HG03097 (cell line): Measurements from ENCODE around the gene OLIG1.

Source experiments
- ATAC-seq: cut with Tn5 transposase; IDR thresholded peaks from one replicate; pipeline ENCODE4 v1.9.1; 2021; ENCODE audit not compliant: unreplicated experiment, low FRiP score

OLIG1 gene

DNA sequence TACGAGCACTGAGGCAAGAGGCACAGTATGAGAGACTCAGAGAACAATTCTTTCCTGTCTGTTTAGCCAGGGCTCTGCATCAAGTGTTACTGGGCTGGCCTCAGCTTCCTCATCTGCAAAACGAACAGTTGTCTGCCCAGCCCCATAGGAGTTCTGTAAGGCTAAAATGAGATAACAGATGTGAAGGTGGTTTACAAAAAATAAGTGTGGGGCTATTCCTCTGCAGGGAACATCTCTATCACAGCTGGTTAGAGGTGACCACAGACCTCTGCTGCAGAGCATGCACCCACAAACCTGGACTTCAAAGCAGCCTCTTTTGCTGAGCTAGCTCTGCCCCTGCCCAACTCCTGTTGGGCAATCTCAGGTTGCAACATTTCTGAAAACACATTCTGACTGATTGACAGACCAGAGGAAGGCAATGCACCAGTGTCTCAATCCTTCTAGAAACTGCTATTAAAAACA, 10.5 kb upstream of the OLIG1 start:
- ATAC-seq: no peak

DNA sequence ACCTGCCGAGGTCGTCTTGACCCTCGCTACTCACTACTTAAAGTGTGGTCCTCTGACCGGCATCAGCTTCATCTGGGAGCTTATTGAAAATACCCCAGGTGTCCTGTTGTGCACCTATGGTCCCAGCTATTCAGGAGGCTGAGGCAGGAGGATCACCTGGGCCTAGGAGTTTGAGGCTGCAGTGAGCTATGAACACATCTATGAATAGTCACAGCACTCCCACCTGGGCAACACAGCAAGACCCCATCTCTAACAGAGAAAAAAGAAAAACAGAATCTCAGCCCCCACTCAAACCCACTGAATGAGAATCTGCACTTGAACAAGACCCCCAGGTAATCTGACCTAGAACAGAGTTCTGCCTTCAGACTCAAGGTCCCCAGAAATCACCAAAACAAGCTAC, 8.7 kb upstream of the OLIG1 start:
- no peak for ATAC-seq

DNA sequence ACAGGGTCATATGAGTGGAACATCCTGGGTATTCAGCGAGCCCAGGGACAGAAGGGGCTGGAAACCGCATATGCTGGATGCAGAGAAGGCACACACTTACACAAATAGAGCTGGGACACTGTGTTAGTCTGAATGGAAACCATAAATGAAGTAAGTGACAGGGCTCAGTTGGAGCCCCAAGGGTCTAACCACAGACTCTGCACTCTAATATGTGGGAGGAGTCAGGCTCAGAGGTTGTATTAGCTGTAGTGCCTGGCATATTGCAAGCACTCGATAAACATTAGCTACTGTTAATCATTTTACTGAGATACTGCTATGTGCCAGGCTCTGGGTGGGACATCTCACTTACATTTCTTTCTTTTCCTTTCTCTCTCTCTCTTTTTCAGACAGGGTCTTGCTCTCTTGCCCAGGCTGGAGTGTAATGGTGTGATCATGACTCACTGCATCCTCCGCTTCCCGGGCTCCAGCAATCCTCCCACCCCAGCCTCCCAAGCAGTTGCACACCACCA, 6.5 kb upstream of the OLIG1 start:
- no peak for ATAC-seq

DNA sequence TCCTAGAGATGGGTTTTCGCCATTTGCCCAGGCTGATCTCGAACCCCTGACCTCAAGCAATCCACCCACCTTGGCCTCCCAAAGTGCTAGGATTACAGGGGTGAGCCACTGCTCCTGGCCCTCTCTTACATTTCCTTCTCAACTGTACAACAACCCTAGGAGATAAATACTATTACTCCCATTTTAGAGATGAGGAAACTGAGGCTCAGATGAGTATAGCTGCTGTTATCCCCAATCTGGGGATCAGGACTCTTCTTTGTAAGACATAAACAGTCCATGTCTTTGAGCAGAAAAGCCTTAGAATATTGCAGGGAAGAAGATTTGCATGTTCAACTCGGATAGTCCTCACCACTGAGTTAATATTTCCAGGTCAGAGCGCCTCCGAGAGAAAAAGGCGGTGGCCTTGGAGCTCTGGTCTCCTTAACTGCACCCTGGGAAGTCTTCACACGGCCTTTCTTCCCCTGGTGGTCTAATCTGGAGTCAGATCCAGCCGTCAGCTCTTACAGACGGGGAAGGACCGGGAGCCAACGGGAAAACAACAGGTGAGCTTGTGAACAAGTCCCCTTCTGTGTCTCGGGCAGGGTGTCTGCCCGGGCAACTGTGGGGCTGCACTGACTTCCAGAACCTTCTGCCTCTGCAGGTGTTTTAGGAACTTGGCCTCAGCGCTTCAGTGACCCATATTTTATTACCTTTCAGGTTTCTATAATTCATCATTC, 5.9 kb upstream of the OLIG1 start:
- no peak for ATAC-seq

DNA sequence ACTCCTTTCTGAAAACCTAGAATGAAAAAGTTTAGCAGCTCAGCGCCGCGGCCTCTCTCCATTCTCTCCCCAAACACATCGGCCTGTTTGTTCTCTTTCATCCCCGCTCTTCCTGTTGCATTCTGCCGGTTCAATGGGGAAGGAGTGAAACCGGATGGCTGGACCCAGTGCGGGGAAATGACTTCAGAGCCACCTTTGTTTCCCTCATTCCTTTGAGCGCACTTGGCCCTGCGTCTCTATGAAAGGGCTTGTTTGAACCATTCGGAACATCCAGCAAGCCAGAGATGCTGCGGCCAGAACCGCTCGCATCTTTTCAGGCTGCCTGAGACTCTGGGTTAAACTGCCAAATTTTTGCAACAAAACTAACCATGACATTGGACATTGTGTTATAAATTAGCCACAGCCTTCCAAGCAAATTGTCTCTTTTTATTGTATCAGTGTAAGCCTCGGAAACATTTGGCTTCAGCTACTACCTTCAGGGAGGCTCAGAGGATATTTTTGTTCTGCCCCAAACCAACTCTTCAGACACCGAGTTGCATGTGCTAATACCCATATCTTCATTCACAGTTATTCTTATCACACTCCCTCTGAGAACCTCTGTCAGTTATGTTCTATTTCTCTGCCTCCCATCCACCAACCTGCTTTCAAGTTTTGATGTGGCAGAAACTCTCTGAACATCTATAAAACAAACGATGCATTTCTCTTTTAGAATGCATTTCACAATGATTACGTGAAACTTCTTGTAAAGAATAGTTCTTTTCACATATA, 5.1 kb upstream of the OLIG1 start:
- ATAC-seq: no peak

DNA sequence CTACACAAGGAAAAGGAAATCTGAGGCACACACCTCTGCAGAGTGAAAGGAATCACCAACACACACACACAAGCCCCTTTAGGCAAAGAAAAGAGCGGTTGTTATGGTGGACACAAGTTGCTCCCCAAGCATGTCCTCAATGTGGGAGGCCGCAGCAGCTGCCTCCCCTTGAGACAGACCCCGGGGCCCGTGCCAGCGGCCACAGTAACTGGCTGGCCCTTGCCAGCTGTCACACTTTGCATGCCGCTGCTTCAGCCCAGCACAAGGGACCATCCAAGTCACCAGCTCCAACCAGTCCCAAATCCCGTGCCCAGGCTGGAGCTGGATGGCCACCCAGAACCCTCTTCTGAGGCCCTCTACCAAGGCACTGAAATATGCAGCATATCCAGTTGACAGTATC, 2.9 kb upstream of the OLIG1 start:
- ATAC-seq: no peak

DNA sequence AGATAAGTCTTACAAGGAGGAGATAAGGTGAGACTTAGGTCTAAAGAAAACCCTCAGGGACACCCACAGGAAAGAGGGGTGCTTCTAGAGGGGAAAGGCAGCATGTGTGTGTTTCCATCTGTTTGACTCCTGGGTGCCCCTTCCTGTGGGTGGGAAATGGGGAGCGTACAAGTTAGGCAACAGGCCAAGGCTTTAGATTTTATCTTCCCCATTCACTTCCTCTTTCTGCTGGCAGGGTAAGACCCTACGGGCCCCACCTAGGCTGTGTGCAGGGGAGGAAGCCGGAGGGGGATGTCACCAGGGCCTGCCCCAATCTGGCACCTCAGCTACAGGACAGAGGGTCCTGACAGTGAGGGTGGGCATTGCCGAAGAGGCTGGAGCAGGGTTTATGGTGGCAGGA, 2.5 kb upstream of the OLIG1 start:
- no peak for ATAC-seq

DNA sequence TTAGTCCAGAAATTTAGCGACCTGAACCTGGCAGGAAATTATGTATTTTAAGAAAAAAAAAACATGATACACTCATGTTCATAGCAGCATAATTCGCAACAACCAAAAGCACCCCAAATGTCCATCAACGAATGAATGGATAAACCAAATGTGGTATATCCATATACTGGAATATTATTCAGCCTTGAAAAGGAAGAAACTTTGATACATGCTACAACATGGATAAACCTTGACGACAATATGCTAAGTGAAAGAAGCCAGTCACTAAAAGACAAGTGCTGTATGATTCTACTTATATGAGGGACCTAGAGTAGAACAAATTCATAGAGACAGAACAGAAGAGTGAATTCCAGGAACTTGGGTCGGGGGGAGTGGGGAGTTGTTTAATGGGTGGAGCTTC, 698 bp upstream of the OLIG1 start:
- ATAC-seq: no peak

DNA sequence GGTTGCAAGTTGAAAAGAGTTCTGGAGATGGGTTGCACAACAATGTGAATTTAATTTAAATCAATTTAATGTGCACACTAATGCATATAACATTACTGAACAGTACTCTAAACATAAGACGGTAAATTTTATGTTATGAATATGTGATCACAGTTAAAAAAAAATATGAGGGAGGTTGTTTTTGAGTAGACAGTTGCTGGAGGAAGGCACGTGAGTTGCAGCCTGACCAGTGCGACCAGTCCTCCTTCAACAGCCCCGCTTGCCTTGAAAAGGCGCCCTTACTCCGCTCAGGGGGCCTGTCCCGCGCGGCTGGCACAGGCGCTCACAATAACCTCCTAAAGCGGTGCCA, 322 bp upstream of the OLIG1 start:
- ATAC-seq: no peak

DNA sequence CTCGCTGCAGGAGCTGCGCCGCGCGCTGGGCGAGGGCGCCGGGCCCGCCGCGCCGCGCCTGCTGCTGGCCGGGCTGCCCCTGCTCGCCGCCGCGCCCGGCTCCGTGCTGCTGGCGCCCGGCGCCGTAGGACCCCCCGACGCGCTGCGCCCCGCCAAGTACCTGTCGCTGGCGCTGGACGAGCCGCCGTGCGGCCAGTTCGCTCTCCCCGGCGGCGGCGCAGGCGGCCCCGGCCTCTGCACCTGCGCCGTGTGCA, 730 bp downstream of the OLIG1 start:
- no peak for ATAC-seq

DNA sequence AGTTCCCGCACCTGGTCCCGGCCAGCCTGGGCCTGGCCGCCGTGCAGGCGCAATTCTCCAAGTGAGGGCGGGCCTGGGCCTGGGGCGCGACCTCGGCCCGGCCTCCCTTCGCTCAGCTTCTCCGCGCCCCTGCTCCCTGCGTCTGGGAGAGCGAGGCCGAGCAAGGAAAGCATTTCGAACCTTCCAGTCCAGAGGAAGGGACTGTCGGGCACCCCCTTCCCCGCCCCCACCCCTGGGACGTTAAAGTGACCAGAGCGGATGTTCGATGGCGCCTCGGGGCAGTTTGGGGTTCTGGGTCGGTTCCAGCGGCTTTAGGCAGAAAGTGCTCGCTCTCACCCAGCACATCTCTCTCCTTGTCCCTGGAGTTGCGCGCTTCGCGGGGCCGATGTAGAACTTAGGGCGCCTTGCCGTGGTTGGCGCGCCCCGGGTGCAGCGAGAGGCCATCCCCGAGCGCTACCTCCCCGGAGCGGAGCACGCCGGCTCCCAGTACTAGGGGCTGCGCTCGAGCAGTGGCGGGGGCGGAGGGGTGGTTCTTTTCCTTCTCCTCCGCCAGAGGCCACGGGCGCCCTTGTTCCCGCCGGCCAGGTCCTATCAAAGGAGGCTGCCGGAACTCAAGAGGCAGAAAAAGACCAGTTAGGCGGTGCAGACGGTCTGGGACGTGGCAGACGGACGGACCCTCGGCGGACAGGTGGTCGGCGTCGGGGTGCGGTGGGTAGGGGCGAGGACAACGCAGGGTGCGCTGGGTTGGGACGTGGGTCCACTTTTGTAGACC, 1.2 kb downstream of the OLIG1 start:
- no peak for ATAC-seq

DNA sequence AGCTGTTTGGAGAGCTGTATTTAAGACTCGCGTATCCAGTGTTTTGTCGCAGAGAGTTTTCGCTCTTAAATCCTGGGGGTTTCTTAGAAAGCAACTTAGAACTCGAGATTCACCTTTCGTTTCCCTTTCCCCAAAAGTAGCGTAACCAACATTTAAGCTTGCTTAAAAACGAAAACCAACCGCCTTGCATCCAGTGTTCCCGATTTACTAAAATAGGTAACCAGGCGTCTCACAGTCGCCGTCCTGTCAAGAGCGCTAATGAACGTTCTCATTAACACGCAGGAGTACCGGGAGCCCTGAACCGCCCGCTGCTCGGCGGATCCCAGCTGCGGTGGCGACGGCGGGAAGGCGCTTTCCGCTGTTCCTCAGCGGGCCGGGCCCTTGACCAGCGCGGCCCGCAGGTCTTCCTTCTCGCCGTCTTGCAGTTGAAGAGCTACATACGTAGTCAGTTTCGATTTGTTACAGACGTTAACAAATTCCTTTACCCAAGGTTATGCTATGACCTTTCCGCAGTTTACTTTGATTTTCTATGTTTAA, 1.9 kb downstream of the OLIG1 start:
- no peak for ATAC-seq

DNA sequence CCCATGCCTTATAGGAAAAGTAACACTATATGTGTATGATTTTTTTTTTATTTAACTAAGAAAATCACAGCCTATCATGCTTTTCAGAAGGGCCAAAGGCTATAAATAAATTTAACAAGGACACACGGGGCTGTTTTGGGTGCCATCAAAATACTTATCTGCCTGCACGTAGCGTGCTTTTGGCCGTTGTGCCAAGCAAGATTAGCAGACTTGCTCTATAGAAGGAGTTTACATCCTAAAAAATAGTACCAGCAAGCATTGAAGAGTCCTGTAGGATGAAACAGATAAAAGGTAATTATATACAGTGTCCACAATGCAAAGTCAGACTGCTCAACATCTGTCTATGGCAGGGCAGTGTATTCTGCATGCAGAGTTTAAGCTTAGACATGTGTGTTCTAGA, 3.7 kb downstream of the OLIG1 start:
- ATAC-seq: no peak

DNA sequence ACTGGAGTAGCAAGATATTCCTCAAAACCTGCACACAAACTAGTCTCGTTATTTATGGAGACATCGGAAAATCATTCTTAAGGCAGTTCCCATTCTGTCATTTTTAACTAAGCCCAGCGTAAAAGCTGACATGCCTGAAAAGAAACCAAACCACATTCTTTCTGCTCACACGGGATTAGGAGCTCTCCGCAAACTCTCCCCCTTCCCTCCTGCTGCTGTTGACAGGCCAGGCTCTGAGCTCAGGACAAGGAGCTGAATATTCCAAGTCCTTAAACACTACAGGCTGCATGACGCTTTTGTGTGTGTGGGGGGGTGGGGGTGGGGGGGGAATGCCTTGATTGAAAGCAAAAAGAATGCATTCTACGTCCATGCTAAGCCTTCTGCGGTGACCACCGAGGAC, 5.2 kb downstream of the OLIG1 start:
- ATAC-seq: no peak

DNA sequence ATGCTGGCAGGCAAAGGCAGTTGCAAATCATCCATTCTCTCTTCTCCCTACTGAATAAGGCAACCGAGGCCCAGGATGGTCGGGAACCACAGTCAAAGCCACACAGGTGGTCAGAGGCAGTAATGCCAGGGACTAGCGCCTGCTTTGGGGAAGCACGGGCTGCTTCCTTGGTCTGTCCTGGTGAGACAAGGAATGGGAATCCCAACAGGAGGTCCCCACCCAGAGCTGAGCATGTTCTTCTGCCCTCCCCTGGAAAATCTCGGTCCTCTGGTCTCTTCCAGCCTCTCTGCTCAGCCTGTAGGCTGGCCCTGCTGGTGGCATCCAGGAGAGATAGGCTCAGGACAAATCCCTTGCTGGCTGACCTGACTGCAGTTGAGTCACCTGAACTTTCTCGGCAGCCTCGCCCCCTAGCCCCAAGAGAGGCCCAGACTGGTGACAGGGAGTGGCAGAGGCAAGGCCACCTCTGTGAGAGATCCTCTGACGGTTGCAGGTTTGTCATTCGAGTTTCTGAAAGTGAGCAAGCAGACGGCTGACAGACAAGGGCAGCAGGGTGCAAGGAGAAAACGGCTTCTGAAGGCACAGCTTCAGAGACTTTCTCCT, 5.8 kb downstream of the OLIG1 start:
- ATAC-seq: no peak

DNA sequence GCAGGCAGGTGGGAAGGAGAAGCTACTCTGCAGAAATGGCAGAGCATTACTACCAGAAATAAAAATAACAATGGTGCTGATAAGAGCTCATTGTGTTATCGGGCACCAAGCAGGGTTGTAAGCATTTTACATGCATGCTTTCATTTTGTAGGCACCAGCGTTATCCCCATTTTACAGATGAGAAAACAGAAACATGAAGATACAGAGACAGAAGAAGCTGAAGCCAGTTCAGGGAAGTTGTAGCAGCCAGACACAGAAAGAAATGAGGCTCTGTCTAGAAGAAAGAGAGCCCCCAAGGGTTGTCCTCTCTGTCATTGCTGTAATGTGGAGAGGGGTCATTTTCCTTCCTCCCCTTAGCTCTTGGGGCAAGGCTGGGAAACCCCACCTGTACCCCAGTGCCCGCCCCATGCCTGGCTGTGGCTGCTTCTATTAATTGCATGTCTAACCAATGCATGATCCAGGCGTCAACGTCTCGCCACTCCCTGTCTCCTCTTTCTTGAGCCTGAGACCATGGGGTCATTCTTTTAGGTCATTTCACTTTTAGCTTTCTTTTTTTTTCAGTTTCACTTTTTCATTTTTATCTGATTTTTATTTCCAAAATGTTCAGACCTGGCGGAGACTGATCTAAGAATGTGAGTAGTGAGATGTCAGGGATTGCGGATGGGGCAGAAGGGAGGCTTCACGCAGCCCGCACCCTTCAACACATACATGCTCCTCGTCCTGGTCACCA, 6.8 kb downstream of the OLIG1 start:
- no peak for ATAC-seq

DNA sequence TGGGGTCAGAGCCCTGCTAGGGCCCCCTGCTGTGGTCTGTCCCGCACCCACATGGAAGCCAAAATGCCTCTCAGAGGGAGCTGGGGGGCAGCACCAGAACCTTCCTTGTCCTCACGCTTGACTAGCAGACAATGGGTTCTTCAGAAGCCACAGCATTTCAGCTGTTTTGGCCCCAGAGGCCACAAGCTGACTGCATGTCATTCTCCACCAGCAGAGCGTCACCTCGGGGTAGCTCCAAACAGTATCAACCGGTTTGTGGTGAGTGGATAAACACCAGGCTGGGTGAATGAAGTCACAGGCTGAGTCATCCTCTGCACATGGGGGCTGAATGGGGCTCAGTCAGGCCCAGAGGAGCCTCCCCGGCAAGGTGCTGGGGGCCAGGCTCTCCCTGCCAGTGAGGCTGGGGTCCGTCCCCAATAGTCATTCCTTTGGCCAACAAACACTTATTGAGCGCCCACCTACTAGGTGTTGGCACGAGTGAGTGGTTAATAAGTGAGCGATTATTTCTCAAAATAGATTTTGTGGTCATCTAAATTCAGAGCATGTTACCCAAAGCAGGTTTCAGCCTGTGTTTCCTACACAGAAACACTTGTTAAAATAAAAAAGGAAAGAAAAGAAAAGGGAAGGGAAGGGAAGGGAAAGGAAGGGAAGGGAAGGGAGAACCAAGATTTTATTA, 9.1 kb downstream of the OLIG1 start:
- ATAC-seq: peak; percentile 94

DNA sequence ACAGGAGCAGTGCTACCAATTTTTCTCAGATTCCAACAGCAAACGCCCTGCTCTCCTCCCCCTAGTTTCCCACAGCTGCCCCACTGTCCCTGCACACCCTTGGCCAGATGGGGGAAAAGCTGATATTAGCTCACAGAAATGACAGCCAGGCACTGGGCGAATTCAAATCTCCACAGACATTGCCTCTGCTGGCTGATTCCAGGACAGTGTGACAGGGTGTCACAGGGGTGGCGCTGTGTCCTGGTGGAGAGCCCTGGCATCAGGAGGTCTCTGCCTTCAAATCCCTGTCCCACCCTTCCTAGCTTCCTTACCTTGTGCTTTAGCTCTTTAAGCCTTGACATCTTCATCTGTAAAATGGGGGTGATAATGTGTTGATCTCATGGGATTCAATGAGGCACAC, 10.4 kb downstream of the OLIG1 start:
- ATAC-seq: no peak

DNA sequence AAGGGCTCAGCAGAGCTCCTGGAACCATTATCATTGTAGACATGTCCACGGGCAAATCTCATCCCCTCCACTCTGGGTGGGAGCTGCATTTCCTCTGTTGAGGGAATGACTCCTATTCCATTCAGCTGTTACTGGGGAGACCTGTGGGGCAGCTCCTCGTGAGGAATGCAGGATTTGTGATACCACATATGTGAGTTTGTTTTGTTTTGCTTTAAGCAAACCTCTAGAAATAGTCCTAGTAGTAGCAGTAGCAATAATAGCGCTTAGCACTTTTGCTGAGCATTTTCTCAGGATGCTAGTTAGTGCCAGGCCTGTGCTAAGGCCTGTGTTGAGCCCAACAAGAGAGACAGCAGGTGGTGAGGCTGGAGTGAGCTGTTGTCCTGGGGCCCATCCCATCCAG, 10.8 kb downstream of the OLIG1 start:
- ATAC-seq: no peak

DNA sequence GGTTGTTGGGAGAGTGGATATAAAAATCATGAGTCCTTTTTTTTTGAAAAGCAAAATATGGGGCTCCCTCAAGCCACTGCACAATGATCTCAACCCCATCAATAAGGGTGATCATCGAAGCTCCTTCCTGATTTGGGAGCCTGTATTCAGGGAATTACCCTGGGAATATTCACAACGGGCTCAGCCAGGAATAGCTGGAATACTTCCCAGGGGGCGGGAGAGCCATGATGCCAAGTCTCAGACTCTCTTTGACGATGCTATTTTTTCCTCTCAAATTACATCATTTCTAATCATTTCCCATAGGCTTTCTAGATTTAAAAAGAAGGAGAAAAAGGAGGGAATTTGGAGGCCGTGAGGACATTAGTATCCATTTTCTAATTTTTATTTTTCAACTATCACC, 18.4 kb downstream of the OLIG1 start:
- ATAC-seq: no peak
